Body of pancreas (tissue), 4 donors: ENCODE results near the gene TGFBR3.

Experiments used
- POLR2A ChIP-seq, 3 donors: fragments of 450-650 bp; IDR thresholded peaks; one replicate each; pipeline ENCODE4 v1.6.1; 2016; ENCODE audit warnings: antibody characterized with exemption in 3 of 3, mild to moderate bottlenecking in 2 of 3
- TF ChIP-seq, protein P1 (sequence below), 7 experiments: fragments of 450-650 bp in 4 of 7; fragments of 200-600 bp in 3 of 7; sonication (generic) in 3 of 7; IDR thresholded peaks; one replicate each; pipeline ENCODE4 v1.5.1; 2016 to 2019; ENCODE audit warnings: antibody characterized with exemption in 7 of 7

DNA sequence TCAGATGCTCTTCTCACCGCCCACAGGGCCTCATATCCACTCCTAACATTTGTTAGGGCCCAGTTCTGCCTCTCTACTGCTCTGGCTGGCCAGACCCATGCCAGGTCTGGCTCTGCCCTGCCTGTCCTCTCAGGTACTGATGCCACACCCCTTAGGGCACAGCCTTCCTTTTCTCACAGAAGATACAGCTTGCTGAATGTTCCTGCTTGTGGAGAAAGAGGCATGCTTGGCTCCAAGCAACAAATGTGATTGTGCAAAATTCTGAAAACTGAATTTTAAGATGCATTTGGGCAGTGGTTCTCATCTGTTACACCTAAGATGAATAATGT, 178.1 kb downstream of the TGFBR3 start:
- TF ChIP-seq, protein P1, sequence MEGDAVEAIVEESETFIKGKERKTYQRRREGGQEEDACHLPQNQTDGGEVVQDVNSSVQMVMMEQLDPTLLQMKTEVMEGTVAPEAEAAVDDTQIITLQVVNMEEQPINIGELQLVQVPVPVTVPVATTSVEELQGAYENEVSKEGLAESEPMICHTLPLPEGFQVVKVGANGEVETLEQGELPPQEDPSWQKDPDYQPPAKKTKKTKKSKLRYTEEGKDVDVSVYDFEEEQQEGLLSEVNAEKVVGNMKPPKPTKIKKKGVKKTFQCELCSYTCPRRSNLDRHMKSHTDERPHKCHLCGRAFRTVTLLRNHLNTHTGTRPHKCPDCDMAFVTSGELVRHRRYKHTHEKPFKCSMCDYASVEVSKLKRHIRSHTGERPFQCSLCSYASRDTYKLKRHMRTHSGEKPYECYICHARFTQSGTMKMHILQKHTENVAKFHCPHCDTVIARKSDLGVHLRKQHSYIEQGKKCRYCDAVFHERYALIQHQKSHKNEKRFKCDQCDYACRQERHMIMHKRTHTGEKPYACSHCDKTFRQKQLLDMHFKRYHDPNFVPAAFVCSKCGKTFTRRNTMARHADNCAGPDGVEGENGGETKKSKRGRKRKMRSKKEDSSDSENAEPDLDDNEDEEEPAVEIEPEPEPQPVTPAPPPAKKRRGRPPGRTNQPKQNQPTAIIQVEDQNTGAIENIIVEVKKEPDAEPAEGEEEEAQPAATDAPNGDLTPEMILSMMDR (IDR thresholded peaks at IDR 0.05) = no peak
- TF ChIP-seq POLR2A (IDR thresholded peaks at IDR 0.05) = no peak
